CD4-positive, CD25-positive, alpha-beta regulatory T cell (primary cell): ENCODE results near the gene ERN1. TPM values are rescaled to one million over a fixed set of nuclear protein-coding genes. Genes with fewer than 3 reads are reported as not detected.

ENCODE experiments used
- ATAC-seq, 2 donors: fragments of 150-1000 bp; cut with Tn5 transposase; one replicate each; pipeline ENCODE4 v1.10.0; 2021; ENCODE audit warnings: low read depth in 2 of 2, moderate number of reproducible peaks in 2 of 2, moderate library complexity in 1 of 2
- DNase-seq, 3 donors: peaks; one replicate each; pipeline versions ENCODE4 v3.0.0 to v3.0.0-alpha.2; 2012 to 2022; ENCODE audit warnings: mixed read lengths in 1 of 3
- H3K27ac ChIP-seq: one replicate; pipeline ENCODE4 v1.7.0; 2013; ENCODE audit warnings: mild to moderate bottlenecking, low read length; ENCODE audit not compliant: insufficient read depth, poor library complexity, severe bottlenecking
- H3K27me3 ChIP-seq: one replicate; pipeline ENCODE4 v1.7.0; 2013; ENCODE audit warnings: low read length; ENCODE audit not compliant: control insufficient read depth, insufficient read depth
- H3K36me3 ChIP-seq: one replicate; pipeline ENCODE4 v1.7.0; 2013; ENCODE audit warnings: mild to moderate bottlenecking, low read length, moderate library complexity; ENCODE audit not compliant: control insufficient read depth, insufficient read depth
- H3K4me1 ChIP-seq: 2 replicates; pipeline ENCODE4 v1.7.0; 2013; ENCODE audit warnings: mild to moderate bottlenecking, low read length; ENCODE audit not compliant: insufficient read depth, control insufficient read depth, poor library complexity, severe bottlenecking
- H3K4me3 ChIP-seq: one replicate; pipeline ENCODE4 v1.7.0; 2013; ENCODE audit warnings: low read depth, mild to moderate bottlenecking, low read length, moderate library complexity
- H3K9me3 ChIP-seq, 2 experiments: 1 replicate in 1 of 2; 2 replicates in 1 of 2; pipeline ENCODE4 v1.7.0; 2013; ENCODE audit warnings: low read length in 2 of 2, mild to moderate bottlenecking in 1 of 2, moderate library complexity in 1 of 2; ENCODE audit not compliant: control insufficient read depth in 2 of 2
- H3K27ac Mint-ChIP-seq, 3 donors: one replicate each; pipeline ENCODE4 v1.8.0; 2020 to 2022; ENCODE audit warnings: mild to moderate bottlenecking in 3 of 3, mixed read lengths in 3 of 3, moderate library complexity in 2 of 3
- H3K27me3 Mint-ChIP-seq: one replicate; pipeline ENCODE4 v1.8.0; 2022; ENCODE audit warnings: mild to moderate bottlenecking, mixed read lengths
- H3K36me3 Mint-ChIP-seq: one replicate; pipeline ENCODE4 v1.8.0; 2020; ENCODE audit warnings: mixed read lengths
- H3K4me1 Mint-ChIP-seq, 4 donors: one replicate each; pipeline ENCODE4 v1.8.0; 2020 to 2022; ENCODE audit warnings: mixed read lengths in 4 of 4, mild to moderate bottlenecking in 1 of 4
- H3K4me3 Mint-ChIP-seq, 4 donors: one replicate each; pipeline ENCODE4 v1.8.0; 2020 to 2022; ENCODE audit warnings: mild to moderate bottlenecking in 4 of 4, mixed read lengths in 4 of 4, moderate library complexity in 3 of 4
- H3K9me3 Mint-ChIP-seq, 7 donors: one replicate each; pipeline ENCODE4 v1.8.0; 2020 to 2022; ENCODE audit warnings: mixed read lengths in 7 of 7, mild to moderate bottlenecking in 3 of 7, moderate library complexity in 2 of 7
- polyA plus RNA-seq, 4 donors: library from polyadenylated mRNA; unstranded; fragments of 300-500 nt; fragmentation: Illumina TruSeq; gene quantifications; one replicate each; pipeline ENCODE4 v1.2.3, GENCODE V29; 2021
- total RNA-seq: library from RNA; stranded (reverse); gene quantifications from one replicate; pipeline ENCODE4 v1.2.3, GENCODE V29; 2022

The ERN1 gene
- total and polyA plus RNA-seq, 5 donors from 2014 or later: 30.2 to 96.7 (median 37.0) TPM

- DNase-seq (no peak), ATAC-seq (no peak)
- Mint-ChIP-seq H3K4me3 (no peak overlapping the region), H3K9me3 (no peaks in the 10 kb centered on the region), H3K27ac (peak overlapping the region; percentile 94 to 96 (median 94)), H3K36me3 (peaks cover 58% of the 10 kb centered on the region), H3K27me3 (no peaks in the 10 kb centered on the region), H3K4me1 (peaks cover 11 to 58% (median 31%) of the 10 kb centered on the region in 4 donors)
- peaks cover 38% of the 10 kb centered on the region for H3K4me1 ChIP-seq
- peaks cover 54% of the 10 kb centered on the region for H3K36me3 ChIP-seq
- H3K27ac ChIP-seq: peak overlapping the region; percentile 75
- H3K27me3 ChIP-seq: no peaks in the 10 kb centered on the region
- H3K9me3 ChIP-seq: no peaks in the 10 kb centered on the region
- no peak overlapping the region for H3K4me3 ChIP-seq
Measured at GRCh38 chr17:64048805-64049204, 81.1 kb downstream of the ERN1 start.

- Mint-ChIP-seq H3K4me3 (peak overlapping the region in 1 of 4 donors; percentile 43), H3K27ac (peak overlapping the region in 2 of 3 donors; percentile 5 to 71), H3K27me3 (no peaks in the 10 kb centered on the region), H3K36me3 (peaks cover 52% of the 10 kb centered on the region), H3K4me1 (peaks cover 0 to 30% (median 6%) of the 10 kb centered on the region in 4 donors), H3K9me3 (no peaks in the 10 kb centered on the region)
- no peaks in the 10 kb centered on the region for H3K9me3 ChIP-seq
- H3K36me3 ChIP-seq: peaks cover 65% of the 10 kb centered on the region
- DNase-seq: no peak
- no peak overlapping the region for H3K27ac ChIP-seq
- peaks cover 20% of the 10 kb centered on the region for H3K4me1 ChIP-seq
- no peak for ATAC-seq
- H3K27me3 ChIP-seq: no peaks in the 10 kb centered on the region
- H3K4me3 ChIP-seq: no peak overlapping the region
Measured at GRCh38 chr17:64045176-64045575, 84.8 kb downstream of the ERN1 start.

- DNase-seq (no peak), ATAC-seq (no peak)
- no peak overlapping the region for H3K27ac ChIP-seq
- no peaks in the 10 kb centered on the region for H3K9me3 Mint-ChIP-seq
- no peaks in the 10 kb centered on the region for H3K9me3 ChIP-seq
- H3K36me3 Mint-ChIP-seq: peaks cover 57% of the 10 kb centered on the region
- no peak overlapping the region for H3K4me3 Mint-ChIP-seq
- no peak overlapping the region for H3K4me3 ChIP-seq
- H3K27ac Mint-ChIP-seq: peak overlapping the region in 1 of 3 donors; percentile 72
- H3K27me3 ChIP-seq: no peaks in the 10 kb centered on the region
- no peaks in the 10 kb centered on the region for H3K27me3 Mint-ChIP-seq
- H3K4me1 ChIP-seq: no peaks in the 10 kb centered on the region
- H3K36me3 ChIP-seq: peaks cover 64% of the 10 kb centered on the region
- H3K4me1 Mint-ChIP-seq: peaks cover 0 to 15% (median 2%) of the 10 kb centered on the region in 4 donors
Measured at GRCh38 chr17:64042700-64043485, 87.1 kb downstream of the ERN1 start.

GRCh38 chr17:64041912-64042311 lies 88.0 kb downstream of the ERN1 start:
- H3K36me3 ChIP-seq: peaks cover 59% of the 10 kb centered on the region
- no peaks in the 10 kb centered on the region for H3K4me1 ChIP-seq
- no peaks in the 10 kb centered on the region for H3K27me3 ChIP-seq
- Mint-ChIP-seq H3K27me3 (no peaks in the 10 kb centered on the region), H3K36me3 (peaks cover 56% of the 10 kb centered on the region), H3K27ac (peak overlapping the region; percentile 57 to 72 (median 69)), H3K4me3 (no peak overlapping the region), H3K9me3 (no peaks in the 10 kb centered on the region), H3K4me1 (peaks cover 0 to 15% (median 1%) of the 10 kb centered on the region in 4 donors)
- no peaks in the 10 kb centered on the region for H3K9me3 ChIP-seq
- H3K4me3 ChIP-seq: no peak overlapping the region
- ATAC-seq: no peak
- DNase-seq: no peak
- no peak overlapping the region for H3K27ac ChIP-seq

GRCh38 chr17:64040206-64040605 lies 89.7 kb downstream of the ERN1 start:
- H3K36me3 ChIP-seq: peaks cover 43% of the 10 kb centered on the region

GRCh38 chr17:64039106-64039400 lies 90.9 kb downstream of the ERN1 start:
- Histone ChIP-seq H3K4me3 (no peak overlapping the region), H3K4me1 (no peaks in the 10 kb centered on the region), H3K27me3 (no peaks in the 10 kb centered on the region), H3K27ac (no peak overlapping the region), H3K9me3 (no peaks in the 10 kb centered on the region), H3K36me3 (peaks cover 32% of the 10 kb centered on the region)
- DNase-seq: no peak
- Mint-ChIP-seq H3K36me3 (peaks cover 32% of the 10 kb centered on the region), H3K27ac (no peak overlapping the region), H3K4me1 (peaks cover 0 to 7% (median 0%) of the 10 kb centered on the region in 4 donors), H3K4me3 (no peak overlapping the region), H3K9me3 (peaks cover 0 to 2% (median 0%) of the 10 kb centered on the region in 7 donors), H3K27me3 (no peaks in the 10 kb centered on the region)
- ATAC-seq: no peak

More at GRCh38 chr17:64040206-64040605, 89.7 kb downstream of the ERN1 start:
- H3K4me1 Mint-ChIP-seq: peaks cover 0 to 7% (median 0%) of the 10 kb centered on the region in 4 donors
- no peaks in the 10 kb centered on the region for H3K9me3 ChIP-seq
- no peak for DNase-seq
- no peak overlapping the region for H3K27ac ChIP-seq
- no peak overlapping the region for H3K4me3 Mint-ChIP-seq
- no peak overlapping the region for H3K4me3 ChIP-seq
- peak overlapping the region in 2 of 3 donors; percentile 46 to 68 for H3K27ac Mint-ChIP-seq
- H3K4me1 ChIP-seq: no peaks in the 10 kb centered on the region
- no peaks in the 10 kb centered on the region for H3K27me3 Mint-ChIP-seq
- peaks cover 41% of the 10 kb centered on the region for H3K36me3 Mint-ChIP-seq
- peaks cover 0 to 1% (median 0%) of the 10 kb centered on the region in 7 donors for H3K9me3 Mint-ChIP-seq
- no peak for ATAC-seq
- H3K27me3 ChIP-seq: no peaks in the 10 kb centered on the region

- no peaks in the 10 kb centered on the region for H3K4me1 ChIP-seq
- no peak for DNase-seq
- no peak for ATAC-seq
- peaks cover 0 to 2% (median 0%) of the 10 kb centered on the region in 7 donors for H3K9me3 Mint-ChIP-seq
- H3K27me3 ChIP-seq: no peaks in the 10 kb centered on the region
- no peaks in the 10 kb centered on the region for H3K9me3 ChIP-seq
- H3K4me3 Mint-ChIP-seq: no peak overlapping the region
- peaks cover 26% of the 10 kb centered on the region for H3K36me3 ChIP-seq
- H3K36me3 Mint-ChIP-seq: peaks cover 31% of the 10 kb centered on the region
- H3K27ac ChIP-seq: no peak overlapping the region
- H3K4me3 ChIP-seq: no peak overlapping the region
- peaks cover 0 to 7% (median under 1%) of the 10 kb centered on the region in 4 donors for H3K4me1 Mint-ChIP-seq
- H3K27me3 Mint-ChIP-seq: no peaks in the 10 kb centered on the region
- no peak overlapping the region for H3K27ac Mint-ChIP-seq
Measured at GRCh38 chr17:64038331-64039105, 91.4 kb downstream of the ERN1 start.
